NB4 (cell line): ENCODE results near the gene STX1A.
"Not testable (repeated sequence)": the region's sequence is repeated elsewhere in the genome, so short reads cannot be mapped to it uniquely, and the experiment has no call there.

Experiments used
- DNase-seq: peaks from one replicate; pipeline ENCODE4 v3.0.0; 2010; ENCODE audit warnings: low read depth
- H3K4me3 ChIP-seq: one replicate; pipeline ENCODE4 v1.5.1; 2011; ENCODE audit warnings: mild to moderate bottlenecking, low read depth, low read length, moderate library complexity
- MYC ChIP-seq: IDR thresholded peaks from 2 replicates; pipeline ENCODE4 v1.6.1; 2011; ENCODE audit warnings: low read depth, low read length
- POLR2A ChIP-seq: IDR thresholded peaks from 2 replicates; pipeline ENCODE4 v1.6.1; 2011; ENCODE audit warnings: mild to moderate bottlenecking; ENCODE audit not compliant: insufficient read length; ENCODE audit errors: extremely low read depth
- TF ChIP-seq, protein P1 (sequence below): IDR thresholded peaks from 2 replicates; pipeline ENCODE4 v1.6.1; 2011; ENCODE audit warnings: low read depth, low read length
- TF ChIP-seq, protein P2 (sequence below): IDR thresholded peaks from one replicate; pipeline ENCODE4 v1.5.1; 2012; ENCODE audit warnings: low read depth, low read length

Gene STX1A

DNA sequence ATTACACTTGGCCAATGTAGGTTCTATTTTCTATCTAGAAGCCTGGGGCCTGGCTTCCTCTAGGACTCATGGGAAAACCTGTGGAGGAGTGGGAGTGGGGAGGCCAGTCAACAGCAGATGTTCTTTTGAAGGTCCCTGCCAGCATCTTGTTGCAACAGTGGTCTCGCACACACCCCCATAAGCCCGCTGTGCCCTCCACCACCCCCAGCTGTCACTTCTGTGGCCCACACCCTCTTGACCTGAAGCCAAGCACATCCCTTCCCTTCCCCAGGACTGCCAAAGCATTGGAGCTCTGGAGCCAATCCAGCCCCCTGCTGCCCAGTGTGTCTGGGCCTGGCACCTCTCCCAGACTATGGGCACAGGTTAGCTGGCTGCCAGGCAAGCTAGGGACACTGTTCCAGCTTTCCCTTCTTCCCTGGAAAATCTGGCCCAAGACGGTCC, 1.9 kb upstream of the STX1A start:
- TF ChIP-seq POLR2A (no peak), MYC (no peak)
- TF ChIP-seq, protein P1, sequence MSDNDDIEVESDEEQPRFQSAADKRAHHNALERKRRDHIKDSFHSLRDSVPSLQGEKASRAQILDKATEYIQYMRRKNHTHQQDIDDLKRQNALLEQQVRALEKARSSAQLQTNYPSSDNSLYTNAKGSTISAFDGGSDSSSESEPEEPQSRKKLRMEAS = no peak
- TF ChIP-seq, protein P2, sequence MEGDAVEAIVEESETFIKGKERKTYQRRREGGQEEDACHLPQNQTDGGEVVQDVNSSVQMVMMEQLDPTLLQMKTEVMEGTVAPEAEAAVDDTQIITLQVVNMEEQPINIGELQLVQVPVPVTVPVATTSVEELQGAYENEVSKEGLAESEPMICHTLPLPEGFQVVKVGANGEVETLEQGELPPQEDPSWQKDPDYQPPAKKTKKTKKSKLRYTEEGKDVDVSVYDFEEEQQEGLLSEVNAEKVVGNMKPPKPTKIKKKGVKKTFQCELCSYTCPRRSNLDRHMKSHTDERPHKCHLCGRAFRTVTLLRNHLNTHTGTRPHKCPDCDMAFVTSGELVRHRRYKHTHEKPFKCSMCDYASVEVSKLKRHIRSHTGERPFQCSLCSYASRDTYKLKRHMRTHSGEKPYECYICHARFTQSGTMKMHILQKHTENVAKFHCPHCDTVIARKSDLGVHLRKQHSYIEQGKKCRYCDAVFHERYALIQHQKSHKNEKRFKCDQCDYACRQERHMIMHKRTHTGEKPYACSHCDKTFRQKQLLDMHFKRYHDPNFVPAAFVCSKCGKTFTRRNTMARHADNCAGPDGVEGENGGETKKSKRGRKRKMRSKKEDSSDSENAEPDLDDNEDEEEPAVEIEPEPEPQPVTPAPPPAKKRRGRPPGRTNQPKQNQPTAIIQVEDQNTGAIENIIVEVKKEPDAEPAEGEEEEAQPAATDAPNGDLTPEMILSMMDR = no peak
- DNase-seq = no peak

DNA sequence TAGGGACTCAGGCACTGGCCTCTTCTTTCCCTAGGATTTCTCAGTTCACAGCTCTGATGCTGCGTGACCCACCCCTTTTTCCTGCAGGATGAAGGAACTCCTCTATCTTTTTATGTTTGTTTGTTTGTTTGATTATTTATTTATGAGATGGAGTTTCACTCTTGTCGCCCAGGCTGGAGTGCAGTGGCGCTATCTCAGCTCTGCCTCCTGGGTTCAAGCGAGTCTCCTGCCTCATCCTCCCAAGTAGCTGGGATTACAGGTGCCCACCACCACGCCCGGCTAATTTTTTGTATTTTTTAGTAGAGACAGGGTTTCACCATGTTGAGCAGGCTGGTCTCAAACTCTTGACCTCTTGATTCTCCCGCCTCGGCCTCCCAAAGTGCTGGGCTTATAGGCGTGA, 974 bp upstream of the STX1A start:
- DNase-seq, H3K4me3 ChIP-seq: not testable (repeated sequence)

More for the DNA sequence above, 1.9 kb upstream of the STX1A start:
- no peak overlapping the region for H3K4me3 ChIP-seq

DNA sequence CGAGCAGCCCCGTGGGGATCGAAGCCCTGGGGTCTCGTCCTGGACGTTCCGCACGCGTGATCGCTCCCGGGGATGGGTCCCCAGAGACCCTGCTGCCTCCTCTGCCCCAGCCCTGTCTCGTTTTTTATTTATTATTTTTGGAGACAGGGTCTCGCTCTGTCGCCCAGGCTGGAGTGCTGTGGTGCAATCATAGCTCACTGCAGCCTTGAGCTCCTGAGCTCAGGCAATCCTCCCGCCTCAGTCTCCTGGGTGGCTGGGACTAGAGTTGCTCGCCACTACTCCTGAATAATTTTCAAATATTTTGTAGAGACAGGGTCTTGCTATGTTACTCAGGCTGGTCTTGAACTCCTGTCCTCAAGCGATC, 319 bp upstream of the STX1A start:
- no peak for DNase-seq
- H3K4me3 ChIP-seq = peak overlapping the region; percentile 44
- TF ChIP-seq MYC = no peak
- TF ChIP-seq, protein P2 = no peak
- TF ChIP-seq, protein P1 = no peak
- no peak for TF ChIP-seq POLR2A

DNA sequence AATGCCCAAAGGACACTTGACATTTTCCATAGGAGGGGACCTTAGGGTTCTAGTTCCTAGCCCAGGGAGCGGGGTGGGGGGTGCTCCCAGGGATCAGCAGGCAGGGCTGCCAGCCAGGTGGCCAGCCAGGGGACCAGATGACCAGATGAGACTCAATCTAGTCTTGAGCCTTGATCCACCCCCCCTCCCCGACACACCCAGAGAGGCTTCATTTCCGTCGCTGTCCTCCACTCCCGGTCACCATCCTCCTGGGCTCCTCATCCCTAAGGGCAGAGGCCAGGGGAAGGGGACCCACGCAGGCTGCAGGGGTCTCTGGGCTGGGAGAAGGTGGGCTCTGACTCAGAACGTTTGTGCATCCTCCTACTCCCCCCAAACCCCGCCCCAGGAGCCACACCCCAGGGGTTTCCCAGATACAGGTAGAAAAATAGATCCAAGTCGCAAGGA, 1.0 kb downstream of the STX1A start:
- DNase-seq = no peak
- TF ChIP-seq, protein P2 = no peak
- TF ChIP-seq, protein P1 = no peak
- TF ChIP-seq MYC (no peak), POLR2A (no peak)
- H3K4me3 ChIP-seq = peak overlapping the region; percentile 69

DNA sequence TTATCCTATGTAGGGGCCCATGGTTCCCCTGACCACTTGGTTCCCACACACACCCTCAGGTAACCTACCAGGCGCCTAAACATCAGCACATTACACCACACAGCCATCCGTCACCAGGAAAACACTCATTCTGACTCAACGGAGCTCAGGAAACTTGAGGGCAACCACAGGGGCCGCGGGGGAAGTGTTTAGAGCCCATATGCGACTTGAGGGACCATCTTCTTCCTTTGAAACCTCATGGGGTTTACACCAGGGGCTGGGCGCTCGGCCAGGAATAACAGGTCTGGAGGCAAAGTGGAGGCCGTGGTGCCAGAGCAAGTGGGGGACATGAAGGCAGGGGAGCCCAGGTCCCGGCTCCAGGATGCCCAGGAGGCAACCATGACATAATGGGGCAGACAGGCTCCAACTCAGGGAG, 1.5 kb downstream of the STX1A start:
- TF ChIP-seq POLR2A = no peak
- peak; percentile 85 for TF ChIP-seq MYC
- TF ChIP-seq, protein P2 = no peak
- TF ChIP-seq, protein P1 = peak; percentile 82
- DNase-seq = peak; percentile 98
- peak overlapping the region; percentile 69 for H3K4me3 ChIP-seq

DNA sequence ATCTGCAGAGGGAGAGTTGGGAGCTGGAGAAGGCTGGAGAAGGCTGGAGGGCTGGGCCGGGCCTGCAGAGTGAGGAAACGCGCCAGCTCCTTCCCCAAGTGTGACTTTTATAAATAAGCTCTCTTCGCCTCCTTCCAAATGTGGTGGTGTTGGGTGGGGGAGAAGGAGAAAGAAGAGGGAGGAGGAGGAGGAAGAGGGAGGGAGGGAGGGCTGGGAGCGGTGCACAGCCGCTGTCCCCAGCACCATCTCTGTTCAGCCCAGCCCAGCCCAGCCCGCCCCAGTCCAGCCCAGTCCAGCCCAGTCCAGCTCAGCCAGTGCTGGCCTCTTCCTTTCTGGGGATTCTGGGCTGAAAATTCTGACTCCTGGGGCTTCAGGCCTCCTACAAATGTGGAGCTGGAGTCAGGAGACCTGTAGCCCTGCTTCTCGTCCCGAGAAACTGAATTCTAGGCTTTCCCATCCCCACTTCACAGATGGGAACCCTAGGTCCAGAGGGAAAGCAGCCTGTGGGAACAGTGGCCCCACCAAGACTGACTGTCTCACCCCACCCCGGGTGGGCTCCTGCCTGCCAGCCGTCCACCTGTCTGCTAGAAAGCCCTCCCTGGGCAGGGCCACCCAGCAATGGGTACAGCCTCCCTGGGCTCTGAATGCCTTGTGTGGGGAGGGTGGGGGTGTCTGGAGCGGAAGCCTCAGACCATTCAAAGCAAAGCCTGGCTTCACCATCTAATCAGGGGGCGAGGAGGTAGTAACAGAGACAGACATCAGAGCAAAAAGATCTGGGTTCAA, 2.3 kb downstream of the STX1A start:
- no peak for TF ChIP-seq MYC
- TF ChIP-seq, protein P1 = no peak
- TF ChIP-seq, protein P2 = no peak
- no peak for TF ChIP-seq POLR2A
- peak overlapping the region; percentile 49 for H3K4me3 ChIP-seq
- DNase-seq = no peak
